ENCODE data around the gene OR13C8. TPM values are rescaled to one million over a fixed set of nuclear protein-coding genes. Genes with fewer than 3 reads are reported as not detected.

Gene OR13C8
- total RNA-seq, 1 donor from 2014 or later = not detected

DNA sequence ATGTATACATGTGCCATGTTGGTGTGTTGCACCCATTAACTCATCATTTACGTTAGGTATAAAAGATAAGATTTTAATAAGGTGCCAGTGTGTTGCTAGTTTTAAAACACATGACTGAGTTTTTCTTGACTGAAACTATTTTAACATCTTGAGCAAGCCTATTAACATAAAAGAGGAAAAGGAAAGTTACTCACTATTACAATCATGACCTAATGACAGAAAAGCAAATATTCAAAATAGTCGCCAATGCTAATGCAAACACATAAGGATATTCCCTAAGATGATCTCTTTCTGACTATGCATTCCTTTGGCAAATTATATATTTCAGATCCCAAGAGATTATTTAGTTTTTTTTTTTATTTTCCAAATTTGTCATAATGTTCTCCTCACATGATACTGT lies 42.2 kb downstream of the OR13C8 start:
- TF ChIP-seq, protein P1, sequence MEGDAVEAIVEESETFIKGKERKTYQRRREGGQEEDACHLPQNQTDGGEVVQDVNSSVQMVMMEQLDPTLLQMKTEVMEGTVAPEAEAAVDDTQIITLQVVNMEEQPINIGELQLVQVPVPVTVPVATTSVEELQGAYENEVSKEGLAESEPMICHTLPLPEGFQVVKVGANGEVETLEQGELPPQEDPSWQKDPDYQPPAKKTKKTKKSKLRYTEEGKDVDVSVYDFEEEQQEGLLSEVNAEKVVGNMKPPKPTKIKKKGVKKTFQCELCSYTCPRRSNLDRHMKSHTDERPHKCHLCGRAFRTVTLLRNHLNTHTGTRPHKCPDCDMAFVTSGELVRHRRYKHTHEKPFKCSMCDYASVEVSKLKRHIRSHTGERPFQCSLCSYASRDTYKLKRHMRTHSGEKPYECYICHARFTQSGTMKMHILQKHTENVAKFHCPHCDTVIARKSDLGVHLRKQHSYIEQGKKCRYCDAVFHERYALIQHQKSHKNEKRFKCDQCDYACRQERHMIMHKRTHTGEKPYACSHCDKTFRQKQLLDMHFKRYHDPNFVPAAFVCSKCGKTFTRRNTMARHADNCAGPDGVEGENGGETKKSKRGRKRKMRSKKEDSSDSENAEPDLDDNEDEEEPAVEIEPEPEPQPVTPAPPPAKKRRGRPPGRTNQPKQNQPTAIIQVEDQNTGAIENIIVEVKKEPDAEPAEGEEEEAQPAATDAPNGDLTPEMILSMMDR (IDR thresholded peaks at IDR 0.05) = no peak
- no peak overlapping the region for H3K4me3 Mint-ChIP-seq (ENCODE audit: unreplicated experiment)
- no peak overlapping the region for H3K27ac Mint-ChIP-seq (ENCODE audit: unreplicated experiment)
- H3K36me3 Mint-ChIP-seq (ENCODE audit: unreplicated experiment) = no peaks in the 10 kb centered on the region
- no peak for DNase-seq (ENCODE audit: extremely low spot score, unreplicated experiment)
- no peaks in the 10 kb centered on the region for H3K9me3 Mint-ChIP-seq (ENCODE audit: unreplicated experiment)
- peaks cover 8% of the 10 kb centered on the region for H3K27me3 Mint-ChIP-seq (ENCODE audit: unreplicated experiment)
- no peaks in the 10 kb centered on the region for H3K4me1 Mint-ChIP-seq (ENCODE audit: unreplicated experiment)

DNA sequence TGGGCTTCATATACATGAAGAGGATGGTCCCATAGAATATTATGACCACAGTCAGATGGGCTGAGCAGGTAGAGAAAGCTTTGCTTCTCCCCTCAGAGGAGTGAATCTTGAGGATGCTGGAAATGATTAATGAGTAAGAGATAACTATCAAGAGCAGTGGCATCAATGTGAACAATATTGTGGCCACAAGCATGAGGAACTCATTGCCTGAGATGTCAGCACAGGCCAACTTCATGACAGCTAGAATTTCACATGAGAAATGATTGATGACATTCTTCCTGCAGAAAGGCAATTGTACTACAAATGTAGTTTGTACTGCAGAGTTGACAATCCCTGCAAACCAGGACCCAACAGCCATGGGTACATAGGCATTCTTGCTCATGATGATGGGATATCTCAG lies 48.5 kb downstream of the OR13C8 start:
- DNase-seq (ENCODE audit: extremely low spot score, unreplicated experiment) = no peak

DNA sequence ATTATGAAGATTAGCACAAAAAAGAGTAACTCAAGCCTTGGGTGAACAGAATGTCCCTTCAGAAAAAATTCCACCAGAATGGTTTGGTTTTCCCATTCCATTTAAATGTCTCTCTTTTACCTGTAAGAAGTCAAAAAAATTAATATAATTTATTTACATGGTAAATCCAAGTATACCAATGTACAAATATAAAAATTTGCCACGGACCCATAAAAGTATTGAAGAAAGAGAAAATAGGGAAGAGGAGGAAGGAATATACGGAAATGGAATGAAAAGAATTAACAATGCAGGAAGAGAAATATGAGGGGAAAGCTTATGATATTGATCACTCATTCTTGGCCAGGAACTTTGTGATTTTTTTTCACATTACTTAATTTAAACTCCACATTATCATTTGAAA lies 49.1 kb downstream of the OR13C8 start, which contains the start of gene OR13C9:
TSS of gene OR13C9 (minus strand) at position 101 of the 400 bp plus-strand sequence. CDS start at position 101, 0 bp downstream.
- Mint-ChIP-seq H3K9me3 (ENCODE audit: unreplicated experiment) (no peaks in the 10 kb centered on the region), H3K36me3 (ENCODE audit: unreplicated experiment) (no peaks in the 10 kb centered on the region), H3K4me3 (ENCODE audit: unreplicated experiment) (no peak within 1 kb of the TSS), H3K4me1 (ENCODE audit: unreplicated experiment) (no peaks in the 10 kb centered on the region), H3K27ac (ENCODE audit: unreplicated experiment) (no peak within 1 kb of the TSS), H3K27me3 (ENCODE audit: unreplicated experiment) (peaks cover 8% of the 10 kb centered on the region)
- TF ChIP-seq, protein P1 (IDR thresholded peaks at IDR 0.05) = no peak
- no peak for DNase-seq (ENCODE audit: extremely low spot score, unreplicated experiment)

More for the DNA sequence above, 48.5 kb downstream of the OR13C8 start:
- no peaks in the 10 kb centered on the region for H3K36me3 Mint-ChIP-seq (ENCODE audit: unreplicated experiment)
- H3K27me3 Mint-ChIP-seq (ENCODE audit: unreplicated experiment) = peaks cover 12% of the 10 kb centered on the region
- TF ChIP-seq, protein P1 (IDR thresholded peaks at IDR 0.05) = no peak
- no peak overlapping the region for H3K4me3 Mint-ChIP-seq (ENCODE audit: unreplicated experiment)
- no peaks in the 10 kb centered on the region for H3K9me3 Mint-ChIP-seq (ENCODE audit: unreplicated experiment)
- no peak overlapping the region for H3K27ac Mint-ChIP-seq (ENCODE audit: unreplicated experiment)
- no peaks in the 10 kb centered on the region for H3K4me1 Mint-ChIP-seq (ENCODE audit: unreplicated experiment)

Other genes starting within 250 kb of the OR13C8 start
- gene OR13F1, start 64.9 kb upstream of the OR13C8 start, total RNA-seq = not detected in 2 replicates
- not detected in 2 replicates for gene OR13C4, start 42.0 kb upstream of the OR13C8 start, total RNA-seq
- gene OR13C3, start 32.3 kb upstream of the OR13C8 start, total RNA-seq = not detected in 2 replicates
- not detected in 2 replicates for gene OR13C5, start 30.2 kb downstream of the OR13C8 start, total RNA-seq
- not detected in 2 replicates for gene OR13C2, start 36.5 kb downstream of the OR13C8 start, total RNA-seq
- not detected in 2 replicates for gene OR13C9, start 49.0 kb downstream of the OR13C8 start, total RNA-seq
- not detected in 2 replicates for gene OR13D1, start 125.3 kb downstream of the OR13C8 start, total RNA-seq
- gene NIPSNAP3A, start 178.5 kb downstream of the OR13C8 start, total RNA-seq = 23.7 and 27.4 TPM in 2 replicates
- 3.1 TPM in 2 replicates for gene NIPSNAP3B, start 195.0 kb downstream of the OR13C8 start, total RNA-seq

Measured in osteocyte (in vitro differentiated cells).